ENCODE results near the gene EZR.

GRCh38 chr6:158808442-158808833 is 10.7 kb downstream of the EZR start:
- no peak for TF ChIP-seq CTCF (IDR thresholded peaks at IDR 0.05)
- no peak for TF ChIP-seq POLR2AphosphoS5 (IDR thresholded peaks at IDR 0.05)
